SK-N-SH treated with all-trans-retinoic acid at 6 μM for 48 hours (cell line): ENCODE data around the gene SYNE1.

Source experiments
- ATAC-seq: fragments of 200-7000 bp; cut with Tn5 transposase; 3 replicates; pipeline ENCODE4 v1.9.1; 2020; ENCODE audit warnings: mild to moderate bottlenecking, moderate library complexity
- ARNTL ChIP-seq: fragments of 450-650 bp; formaldehyde crosslinking; IDR thresholded peaks from 2 replicates; pipeline ENCODE4 v1.5.0; 2020; ENCODE audit warnings: low read depth, mild to moderate bottlenecking, moderate library complexity, borderline replicate concordance
- CREB5 ChIP-seq: fragments of 250-450 bp; sonication (Bioruptor Pico); IDR thresholded peaks from 2 replicates; pipeline ENCODE4 v1.5.1; 2020; ENCODE audit warnings: low read depth, mild to moderate bottlenecking, moderate library complexity
- CSDC2 ChIP-seq: fragments of 250-450 bp; sonication (Bioruptor Pico); IDR thresholded peaks from 2 replicates; pipeline ENCODE4 v1.5.0; 2020; ENCODE audit warnings: mild to moderate bottlenecking, moderate library complexity
- ESRRG ChIP-seq: fragments of 250-450 bp; sonication (Bioruptor Pico); IDR thresholded peaks from 2 replicates; pipeline ENCODE4 v1.6.1; 2021; ENCODE audit warnings: mild to moderate bottlenecking
- GLIS3 ChIP-seq: fragments of 250-450 bp; sonication (Bioruptor Pico); IDR thresholded peaks from 2 replicates; pipeline ENCODE4 v1.5.0; 2020; ENCODE audit warnings: mild to moderate bottlenecking, moderate library complexity
- OSR1 ChIP-seq: fragments of 250-450 bp; sonication (Bioruptor Pico); IDR thresholded peaks from 2 replicates; pipeline ENCODE4 v1.8.0; 2022; ENCODE audit warnings: moderate library complexity, mild to moderate bottlenecking, inconsistent platforms
- POU6F1 ChIP-seq: fragments of 250-450 bp; sonication (Bioruptor Pico); IDR thresholded peaks from 2 replicates; pipeline ENCODE4 v1.8.0; 2021; ENCODE audit warnings: low read depth, mild to moderate bottlenecking, moderate library complexity, borderline replicate concordance
- SNAI2 ChIP-seq: fragments of 250-450 bp; sonication (Bioruptor Pico); IDR thresholded peaks from 2 replicates; pipeline ENCODE4 v1.5.0; 2020; ENCODE audit warnings: mild to moderate bottlenecking, moderate library complexity
- TCF4 ChIP-seq: fragments of 250-450 bp; sonication (Bioruptor Pico); IDR thresholded peaks from 2 replicates; pipeline ENCODE4 v1.8.0; 2021; ENCODE audit warnings: mild to moderate bottlenecking, moderate library complexity, borderline replicate concordance
- TSHZ2 ChIP-seq: fragments of 250-450 bp; sonication (Bioruptor Pico); IDR thresholded peaks from 2 replicates; pipeline ENCODE4 v1.5.0; 2020; ENCODE audit warnings: mild to moderate bottlenecking, moderate library complexity
- ZC3H10 ChIP-seq: fragments of 250-450 bp; sonication (Bioruptor Pico); IDR thresholded peaks from 2 replicates; pipeline ENCODE4 v1.5.1; 2021; ENCODE audit warnings: mild to moderate bottlenecking, moderate library complexity
- ZFP3 ChIP-seq: fragments of 250-450 bp; sonication (Bioruptor Pico); IDR thresholded peaks from 2 replicates; pipeline ENCODE4 v1.5.0; 2020; ENCODE audit warnings: mild to moderate bottlenecking, moderate library complexity
- ZFP30 ChIP-seq: fragments of 450-650 bp; formaldehyde crosslinking; IDR thresholded peaks from 2 replicates; pipeline ENCODE4 v1.5.0; 2022; ENCODE audit warnings: mild to moderate bottlenecking, moderate library complexity
- ZNF565 ChIP-seq: fragments of 450-650 bp; formaldehyde crosslinking; conservative IDR thresholded peaks from 2 replicates; pipeline ENCODE4 v1.5.0; 2020; ENCODE audit warnings: low read depth, mild to moderate bottlenecking, moderate library complexity
- ZNF70 ChIP-seq: fragments of 450-650 bp; formaldehyde crosslinking; IDR thresholded peaks from 2 replicates; pipeline ENCODE4 v1.5.0; 2020; ENCODE audit warnings: mild to moderate bottlenecking, moderate library complexity
- ZNF8 ChIP-seq: fragments of 450-650 bp; formaldehyde crosslinking; IDR thresholded peaks from 2 replicates; pipeline ENCODE4 v1.5.0; 2020; ENCODE audit warnings: mild to moderate bottlenecking, moderate library complexity
- TF ChIP-seq, protein P1 (sequence below): fragments of 250-450 bp; sonication (Bioruptor Pico); IDR thresholded peaks from 2 replicates; pipeline ENCODE4 v1.5.1; 2021; ENCODE audit warnings: mild to moderate bottlenecking, moderate library complexity
- TF ChIP-seq, protein P2 (sequence below): fragments of 250-450 bp; sonication (Bioruptor Pico); IDR thresholded peaks from 2 replicates; pipeline ENCODE4 v1.8.0; 2020; ENCODE audit warnings: mild to moderate bottlenecking, moderate library complexity, borderline replicate concordance

Gene SYNE1

DNA sequence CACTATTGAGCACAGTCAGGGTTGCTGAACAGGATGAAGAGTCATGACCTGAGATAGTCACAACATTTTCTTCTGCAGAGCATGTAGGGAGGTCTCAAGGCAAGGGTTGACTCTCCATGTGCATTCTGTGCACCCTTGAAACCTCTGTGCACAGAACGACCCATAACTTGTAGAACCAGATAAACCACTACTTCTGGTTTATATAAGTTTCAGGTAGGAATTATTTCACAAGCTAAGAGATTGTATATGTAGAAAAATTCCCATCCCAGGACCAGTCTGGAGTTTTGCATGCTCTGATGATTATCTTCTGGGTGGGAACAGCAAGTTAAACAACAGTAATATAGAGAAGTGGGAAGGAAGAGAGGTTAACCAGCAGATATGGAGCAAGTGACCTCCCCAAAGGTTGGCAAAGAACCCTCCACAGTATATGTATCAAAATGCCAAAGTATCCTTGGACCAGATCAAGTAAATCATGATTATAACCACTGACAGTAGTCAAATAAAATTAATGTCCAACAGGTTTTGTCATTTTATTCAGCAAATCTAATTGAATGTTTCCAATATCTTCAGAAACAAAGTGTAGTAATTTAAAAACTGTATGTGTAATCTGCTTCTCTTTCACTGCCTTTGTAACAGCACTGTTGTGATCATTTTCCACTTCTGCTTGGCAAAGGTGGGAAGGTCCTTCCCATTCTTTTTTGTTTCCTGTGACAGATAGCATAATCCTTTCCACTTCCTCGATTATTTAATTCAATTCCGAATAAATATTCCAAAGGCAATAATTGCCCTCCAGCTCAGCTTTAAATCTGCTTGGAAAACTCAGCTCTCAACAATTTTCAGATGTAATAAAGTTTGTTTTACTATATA, 104.4 kb downstream of the SYNE1 start:
- no peak for ATAC-seq
- TF ChIP-seq ZC3H10: no peak
- TF ChIP-seq, protein P1, sequence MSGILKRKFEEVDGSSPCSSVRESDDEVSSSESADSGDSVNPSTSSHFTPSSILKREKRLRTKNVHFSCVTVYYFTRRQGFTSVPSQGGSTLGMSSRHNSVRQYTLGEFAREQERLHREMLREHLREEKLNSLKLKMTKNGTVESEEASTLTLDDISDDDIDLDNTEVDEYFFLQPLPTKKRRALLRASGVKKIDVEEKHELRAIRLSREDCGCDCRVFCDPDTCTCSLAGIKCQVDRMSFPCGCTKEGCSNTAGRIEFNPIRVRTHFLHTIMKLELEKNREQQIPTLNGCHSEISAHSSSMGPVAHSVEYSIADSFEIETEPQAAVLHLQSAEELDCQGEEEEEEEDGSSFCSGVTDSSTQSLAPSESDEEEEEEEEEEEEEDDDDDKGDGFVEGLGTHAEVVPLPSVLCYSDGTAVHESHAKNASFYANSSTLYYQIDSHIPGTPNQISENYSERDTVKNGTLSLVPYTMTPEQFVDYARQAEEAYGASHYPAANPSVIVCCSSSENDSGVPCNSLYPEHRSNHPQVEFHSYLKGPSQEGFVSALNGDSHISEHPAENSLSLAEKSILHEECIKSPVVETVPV (CRISPR knock-in tag): no peak
- TF ChIP-seq POU6F1: no peak
- TF ChIP-seq SNAI2: no peak
- no peak for TF ChIP-seq ESRRG (CRISPR knock-in tag)
- TF ChIP-seq ZFP30 (CRISPR knock-in tag): no peak
- no peak for TF ChIP-seq OSR1 (CRISPR knock-in tag)
- no peak for TF ChIP-seq TSHZ2
- TF ChIP-seq ZNF565: no peak
- no peak for TF ChIP-seq GLIS3 (CRISPR knock-in tag)
- TF ChIP-seq ZFP3 (CRISPR knock-in tag): no peak
- no peak for TF ChIP-seq ZNF8 (CRISPR knock-in tag)
- no peak for TF ChIP-seq CSDC2 (CRISPR knock-in tag)
- TF ChIP-seq CREB5 (CRISPR knock-in tag): no peak
- no peak for TF ChIP-seq ARNTL (CRISPR knock-in tag)
- no peak for TF ChIP-seq TCF4 (CRISPR knock-in tag)
- TF ChIP-seq ZNF70: no peak
- TF ChIP-seq, protein P2, sequence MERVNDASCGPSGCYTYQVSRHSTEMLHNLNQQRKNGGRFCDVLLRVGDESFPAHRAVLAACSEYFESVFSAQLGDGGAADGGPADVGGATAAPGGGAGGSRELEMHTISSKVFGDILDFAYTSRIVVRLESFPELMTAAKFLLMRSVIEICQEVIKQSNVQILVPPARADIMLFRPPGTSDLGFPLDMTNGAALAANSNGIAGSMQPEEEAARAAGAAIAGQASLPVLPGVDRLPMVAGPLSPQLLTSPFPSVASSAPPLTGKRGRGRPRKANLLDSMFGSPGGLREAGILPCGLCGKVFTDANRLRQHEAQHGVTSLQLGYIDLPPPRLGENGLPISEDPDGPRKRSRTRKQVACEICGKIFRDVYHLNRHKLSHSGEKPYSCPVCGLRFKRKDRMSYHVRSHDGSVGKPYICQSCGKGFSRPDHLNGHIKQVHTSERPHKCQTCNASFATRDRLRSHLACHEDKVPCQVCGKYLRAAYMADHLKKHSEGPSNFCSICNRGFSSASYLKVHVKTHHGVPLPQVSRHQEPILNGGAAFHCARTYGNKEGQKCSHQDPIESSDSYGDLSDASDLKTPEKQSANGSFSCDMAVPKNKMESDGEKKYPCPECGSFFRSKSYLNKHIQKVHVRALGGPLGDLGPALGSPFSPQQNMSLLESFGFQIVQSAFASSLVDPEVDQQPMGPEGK (CRISPR knock-in tag): no peak

DNA sequence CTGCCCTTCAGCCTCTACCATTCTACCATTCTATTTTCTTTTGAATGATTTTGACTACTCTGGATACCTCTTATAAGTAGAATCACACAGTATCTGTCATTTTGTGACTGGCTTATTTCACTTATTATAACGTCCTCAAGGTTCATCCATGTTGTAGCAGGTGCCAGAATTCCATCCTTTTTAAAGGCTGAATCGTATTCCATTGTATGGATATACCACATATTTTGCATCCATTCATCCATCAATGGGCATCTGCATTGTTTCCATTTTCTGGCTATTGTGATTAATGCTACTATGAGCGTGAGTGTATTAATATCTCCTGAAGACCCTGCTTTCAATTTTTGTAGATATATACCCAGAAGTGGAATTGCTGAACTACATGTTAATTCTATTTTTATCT, 105.5 kb downstream of the SYNE1 start:
- ATAC-seq: no peak
- TF ChIP-seq ZNF8 (CRISPR knock-in tag): peak; percentile 90
- no peak for TF ChIP-seq TSHZ2
